T-helper 17 cell (primary cell): Measurements from ENCODE around the gene UPF2. TPM values are rescaled to one million over a fixed set of nuclear protein-coding genes. Genes with fewer than 3 reads are reported as not detected.
"Not testable (repeated sequence)": the region's sequence is repeated elsewhere in the genome, so short reads cannot be mapped to it uniquely, and the experiment has no call there.

ENCODE experiments used
- ATAC-seq: fragments of 150-1000 bp; cut with Tn5 transposase; 2 replicates; pipeline ENCODE4 v1.10.0; 2021; ENCODE audit warnings: mild to moderate bottlenecking, moderate library complexity
- DNase-seq, 3 donors: peaks; one replicate each; pipeline versions ENCODE4 v3.0.0 to v3.0.0-alpha.2; 2020 to 2021
- H3K9me3 ChIP-seq: one replicate; pipeline ENCODE4 v1.7.0; 2013; ENCODE audit warnings: low read length, mild to moderate bottlenecking; ENCODE audit not compliant: control insufficient read depth, poor library complexity, severe bottlenecking
- H3K27ac Mint-ChIP-seq: one replicate; pipeline ENCODE4 v1.8.0; 2022; ENCODE audit warnings: mild to moderate bottlenecking, moderate library complexity, mixed read lengths
- H3K27me3 Mint-ChIP-seq: one replicate; pipeline ENCODE4 v1.8.0; 2022; ENCODE audit warnings: mixed read lengths
- H3K36me3 Mint-ChIP-seq: one replicate; pipeline ENCODE4 v1.8.0; 2022; ENCODE audit warnings: low read depth, mixed read lengths
- H3K4me1 Mint-ChIP-seq: one replicate; pipeline ENCODE4 v1.8.0; 2022; ENCODE audit warnings: mild to moderate bottlenecking, mixed read lengths
- H3K4me3 Mint-ChIP-seq: one replicate; pipeline ENCODE4 v1.8.0; 2022; ENCODE audit warnings: mild to moderate bottlenecking, moderate library complexity, mixed read lengths
- total RNA-seq, 4 donors: library from RNA in 2 of 4; stranded (reverse) in 2 of 4; gene quantifications; one replicate each; pipeline ENCODE4 v1.2.3 and lab custom pipeline; 2022 to 2026

The UPF2 gene, protein sequence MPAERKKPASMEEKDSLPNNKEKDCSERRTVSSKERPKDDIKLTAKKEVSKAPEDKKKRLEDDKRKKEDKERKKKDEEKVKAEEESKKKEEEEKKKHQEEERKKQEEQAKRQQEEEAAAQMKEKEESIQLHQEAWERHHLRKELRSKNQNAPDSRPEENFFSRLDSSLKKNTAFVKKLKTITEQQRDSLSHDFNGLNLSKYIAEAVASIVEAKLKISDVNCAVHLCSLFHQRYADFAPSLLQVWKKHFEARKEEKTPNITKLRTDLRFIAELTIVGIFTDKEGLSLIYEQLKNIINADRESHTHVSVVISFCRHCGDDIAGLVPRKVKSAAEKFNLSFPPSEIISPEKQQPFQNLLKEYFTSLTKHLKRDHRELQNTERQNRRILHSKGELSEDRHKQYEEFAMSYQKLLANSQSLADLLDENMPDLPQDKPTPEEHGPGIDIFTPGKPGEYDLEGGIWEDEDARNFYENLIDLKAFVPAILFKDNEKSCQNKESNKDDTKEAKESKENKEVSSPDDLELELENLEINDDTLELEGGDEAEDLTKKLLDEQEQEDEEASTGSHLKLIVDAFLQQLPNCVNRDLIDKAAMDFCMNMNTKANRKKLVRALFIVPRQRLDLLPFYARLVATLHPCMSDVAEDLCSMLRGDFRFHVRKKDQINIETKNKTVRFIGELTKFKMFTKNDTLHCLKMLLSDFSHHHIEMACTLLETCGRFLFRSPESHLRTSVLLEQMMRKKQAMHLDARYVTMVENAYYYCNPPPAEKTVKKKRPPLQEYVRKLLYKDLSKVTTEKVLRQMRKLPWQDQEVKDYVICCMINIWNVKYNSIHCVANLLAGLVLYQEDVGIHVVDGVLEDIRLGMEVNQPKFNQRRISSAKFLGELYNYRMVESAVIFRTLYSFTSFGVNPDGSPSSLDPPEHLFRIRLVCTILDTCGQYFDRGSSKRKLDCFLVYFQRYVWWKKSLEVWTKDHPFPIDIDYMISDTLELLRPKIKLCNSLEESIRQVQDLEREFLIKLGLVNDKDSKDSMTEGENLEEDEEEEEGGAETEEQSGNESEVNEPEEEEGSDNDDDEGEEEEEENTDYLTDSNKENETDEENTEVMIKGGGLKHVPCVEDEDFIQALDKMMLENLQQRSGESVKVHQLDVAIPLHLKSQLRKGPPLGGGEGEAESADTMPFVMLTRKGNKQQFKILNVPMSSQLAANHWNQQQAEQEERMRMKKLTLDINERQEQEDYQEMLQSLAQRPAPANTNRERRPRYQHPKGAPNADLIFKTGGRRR
- total RNA-seq (10 to 100 TPM; 21.5 to 24.7 TPM), total RNA-seq (lab: John Stamatoyannopoulos, UW) (88.0 to 127 reads per million in 2 donors)

DNA sequence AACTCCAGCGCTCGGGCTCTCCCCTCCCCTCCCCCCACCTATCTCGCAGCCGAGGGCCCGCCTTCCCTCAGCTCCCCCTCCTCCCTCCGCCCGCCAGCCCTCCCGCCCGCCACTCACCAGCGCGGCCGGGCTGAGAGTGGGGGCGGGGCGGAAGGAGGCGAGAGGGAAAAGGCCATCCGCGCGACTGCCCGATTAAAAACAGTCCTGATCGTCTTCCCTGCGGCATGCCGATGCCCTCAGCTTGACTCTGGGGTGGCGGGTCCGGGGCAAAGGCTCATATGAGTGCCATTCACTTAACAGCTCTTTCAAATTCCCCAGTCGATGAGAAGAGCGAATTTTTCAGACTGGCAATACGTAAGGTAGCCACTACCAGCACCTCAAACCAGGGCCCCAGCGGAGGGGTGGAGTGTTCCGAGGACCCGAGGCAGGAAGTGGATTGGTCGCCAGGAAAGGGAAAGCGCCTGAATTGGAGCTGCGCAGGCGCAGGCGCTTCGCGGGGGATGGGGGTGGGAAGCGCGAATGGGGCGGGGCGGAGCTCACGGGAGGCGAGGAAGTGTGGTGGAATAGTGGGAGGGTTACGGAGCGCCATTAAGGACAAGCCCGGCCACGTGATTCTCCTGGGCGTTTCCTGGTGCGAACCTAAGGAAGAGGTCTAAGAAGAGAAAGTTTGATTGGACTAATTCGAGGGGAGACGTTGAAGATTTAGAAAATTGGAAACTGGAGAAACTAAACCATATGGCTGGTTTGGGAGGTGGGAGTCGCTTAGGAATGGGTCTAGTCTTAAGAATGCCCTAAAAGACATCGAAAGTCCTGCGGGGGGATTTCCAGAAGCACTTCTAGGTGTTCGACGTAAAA, at the start of gene UPF2:
Gene UPF2, minus strand, starts transcription at position 13 of the 855 bp plus-strand sequence. CDS start 7,386 bp downstream, outside the sequence.
- H3K4me1 Mint-ChIP-seq, result peaks cover 22% of the 10 kb centered on the region
- ATAC-seq (peak; percentile 90), DNase-seq (peak; percentile 91 to 98 (median 96))
- peaks cover 6% of the 10 kb centered on the region for H3K36me3 Mint-ChIP-seq
- no peaks in the 10 kb centered on the region for H3K27me3 Mint-ChIP-seq
- H3K27ac Mint-ChIP-seq, result peak within 1 kb of the TSS; percentile 99
- no peaks in the 10 kb centered on the region for H3K9me3 ChIP-seq
- peak within 1 kb of the TSS; percentile 99 for H3K4me3 Mint-ChIP-seq

DNA sequence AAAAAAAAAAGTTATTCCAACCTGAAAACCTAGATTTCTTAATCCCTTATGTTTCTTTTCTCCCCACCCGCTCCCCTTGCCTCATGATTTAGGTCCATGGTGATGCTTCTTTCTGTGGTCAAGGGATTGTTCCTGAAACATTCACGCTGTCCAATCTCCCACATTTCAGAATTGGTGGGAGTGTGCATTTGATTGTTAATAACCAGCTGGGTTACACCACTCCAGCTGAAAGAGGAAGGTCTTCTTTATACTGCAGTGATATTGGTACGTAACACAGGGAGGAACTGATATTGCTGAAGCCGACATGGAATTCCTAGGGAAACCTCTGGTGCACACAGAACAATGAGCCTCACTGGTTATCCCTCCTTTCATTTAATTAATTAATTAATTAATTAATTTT, 48.8 kb upstream of the UPF2 start:
- no peaks in the 10 kb centered on the region for H3K9me3 ChIP-seq
- peaks cover 8% of the 10 kb centered on the region for H3K36me3 Mint-ChIP-seq
- no peak for DNase-seq
- no peak overlapping the region for H3K4me3 Mint-ChIP-seq
- no peaks in the 10 kb centered on the region for H3K27me3 Mint-ChIP-seq
- no peaks in the 10 kb centered on the region for H3K4me1 Mint-ChIP-seq
- no peak overlapping the region for H3K27ac Mint-ChIP-seq
- no peak for ATAC-seq

DNA sequence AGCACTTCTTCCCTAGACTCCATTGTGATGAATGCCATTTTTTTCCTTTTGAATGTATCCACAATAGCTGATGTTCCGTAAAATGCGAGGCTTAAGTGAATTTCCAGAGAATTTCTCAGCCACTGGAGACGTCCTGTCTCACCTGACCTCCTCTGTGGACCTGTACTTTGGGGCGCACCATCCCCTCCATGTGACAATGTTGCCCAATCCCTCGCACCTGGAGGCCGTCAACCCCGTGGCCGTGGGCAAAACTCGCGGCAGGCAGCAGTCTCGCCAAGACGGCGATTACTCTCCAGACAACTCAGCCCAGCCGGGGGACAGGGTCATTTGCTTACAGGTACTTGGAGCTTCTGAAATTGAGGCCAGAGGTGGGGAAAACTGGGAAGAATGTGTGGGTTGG, 46.3 kb upstream of the UPF2 start:
- no peak for ATAC-seq
- Mint-ChIP-seq H3K27ac (no peak overlapping the region), H3K36me3 (peaks cover 6% of the 10 kb centered on the region)

DNA sequence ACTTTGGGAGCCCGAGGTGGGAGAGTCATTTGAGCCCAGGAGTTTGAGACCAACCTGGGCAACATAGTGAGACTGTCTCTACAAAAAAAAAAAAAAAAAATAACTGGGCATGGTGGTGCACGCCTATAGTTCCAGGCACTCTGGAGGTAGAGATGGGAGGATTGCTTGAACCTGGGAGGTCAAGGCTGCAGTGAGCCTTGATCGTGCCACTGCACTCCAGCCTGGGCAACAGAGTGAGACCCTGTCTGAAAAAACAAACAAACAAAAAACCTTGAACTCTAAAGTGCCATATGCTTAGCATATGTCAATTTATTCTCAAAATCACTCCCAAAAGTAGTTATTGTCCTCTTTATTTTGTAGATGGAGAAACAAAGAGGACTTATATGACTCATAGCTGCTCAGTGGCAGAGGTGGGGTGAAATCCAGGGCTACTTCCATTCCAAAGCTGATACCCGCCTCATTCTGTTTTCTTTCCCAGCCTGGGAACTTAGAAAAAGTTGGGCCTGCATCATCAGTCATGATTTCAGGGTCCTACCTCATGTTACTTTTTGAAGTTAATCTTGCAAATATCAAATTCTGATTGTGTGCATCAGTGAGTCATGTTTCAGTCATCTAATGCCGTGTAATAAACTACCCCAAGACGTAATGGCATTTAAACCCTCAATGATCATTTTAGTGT, 39.4 kb upstream of the UPF2 start:
- Mint-ChIP-seq H3K4me3 (no peak overlapping the region), H3K27me3 (no peaks in the 10 kb centered on the region), H3K27ac (no peak overlapping the region), H3K36me3 (no peaks in the 10 kb centered on the region), H3K4me1 (no peaks in the 10 kb centered on the region)
- no peaks in the 10 kb centered on the region for H3K9me3 ChIP-seq
- DNase-seq, result no peak
- ATAC-seq, result no peak

More for the DNA sequence above, 46.3 kb upstream of the UPF2 start:
- Mint-ChIP-seq H3K4me3 (no peak overlapping the region), H3K27me3 (no peaks in the 10 kb centered on the region), H3K4me1 (no peaks in the 10 kb centered on the region)
- no peak for DNase-seq
- no peaks in the 10 kb centered on the region for H3K9me3 ChIP-seq

DNA sequence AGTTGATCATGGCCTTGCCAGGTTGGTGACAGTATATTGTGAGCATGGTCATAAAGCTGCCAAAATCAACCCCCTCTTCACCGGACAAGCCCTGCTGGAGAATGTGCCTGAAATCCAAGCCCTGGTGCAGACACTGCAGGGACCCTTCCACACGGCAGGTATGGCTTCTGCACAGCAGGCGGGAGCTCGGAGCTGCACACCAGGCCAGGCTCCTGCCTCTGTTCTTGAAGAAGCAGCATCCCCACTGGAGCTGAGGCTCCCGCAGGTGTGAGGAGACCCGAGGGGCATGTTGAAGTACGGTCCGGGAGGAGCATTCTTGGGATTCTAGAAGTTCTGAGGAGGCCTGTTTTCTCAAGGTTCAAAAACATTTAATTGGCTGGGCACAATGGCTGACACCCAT, 38.9 kb upstream of the UPF2 start:
- Mint-ChIP-seq H3K36me3 (no peaks in the 10 kb centered on the region), H3K27me3 (no peaks in the 10 kb centered on the region), H3K4me1 (no peaks in the 10 kb centered on the region), H3K27ac (no peak overlapping the region), H3K4me3 (no peak overlapping the region)
- H3K9me3 ChIP-seq, result no peaks in the 10 kb centered on the region
- ATAC-seq (no peak), DNase-seq (no peak)

DNA sequence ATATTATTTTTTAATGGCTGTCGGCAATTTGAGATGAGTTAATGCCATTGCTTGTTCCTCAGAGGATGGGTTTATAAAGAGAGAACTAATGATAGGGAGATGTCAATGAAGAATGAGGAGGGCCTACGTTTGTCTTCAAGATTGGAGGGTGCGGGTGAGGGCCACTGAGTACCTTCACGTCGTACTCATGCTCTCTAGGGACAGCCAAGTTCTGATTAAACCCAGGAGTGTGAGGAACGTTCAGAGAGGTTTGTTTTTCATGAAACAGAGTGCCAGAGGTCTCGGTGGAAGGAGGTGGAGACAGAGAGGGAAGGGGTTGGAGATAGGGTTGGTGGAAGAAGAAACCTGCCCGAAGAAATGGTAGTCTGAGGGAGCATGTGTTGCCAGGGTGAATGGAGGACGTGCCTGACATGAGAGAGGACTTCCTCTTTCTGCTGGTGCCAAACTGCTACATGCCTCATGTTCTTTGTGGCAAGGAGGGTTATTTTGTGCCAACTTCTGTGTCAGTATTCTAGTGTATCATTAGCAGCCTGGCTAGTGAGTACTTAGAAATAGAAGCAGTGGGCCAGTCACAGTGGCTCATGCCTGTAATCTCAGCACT, 35.1 kb upstream of the UPF2 start:
- Mint-ChIP-seq H3K36me3 (no peaks in the 10 kb centered on the region), H3K27ac (no peak overlapping the region), H3K4me1 (peaks cover 2% of the 10 kb centered on the region), H3K27me3 (no peaks in the 10 kb centered on the region), H3K4me3 (no peak overlapping the region)
- DNase-seq, result no peak
- ATAC-seq, result no peak
- H3K9me3 ChIP-seq, result no peaks in the 10 kb centered on the region

DNA sequence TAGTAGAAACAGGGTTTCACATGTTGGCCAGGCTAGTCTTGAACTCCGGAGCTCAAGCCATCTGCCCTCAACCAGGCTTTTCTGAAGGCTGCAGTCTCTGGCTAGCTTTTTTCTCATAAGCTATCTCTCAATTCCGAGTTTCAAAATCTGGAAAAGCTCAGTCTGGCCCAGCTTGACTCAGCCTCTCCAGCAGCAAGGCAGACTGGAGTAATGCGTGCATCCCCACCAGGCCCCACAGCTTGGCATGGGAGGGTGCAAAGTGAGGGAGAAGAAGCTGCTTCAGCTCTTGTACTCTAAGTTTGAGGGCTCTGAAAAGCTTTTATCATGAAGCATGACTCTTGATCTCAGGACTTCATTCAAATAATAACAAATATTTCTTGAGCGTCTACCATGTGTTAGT, 30.9 kb upstream of the UPF2 start:
- no peak for DNase-seq
- no peak for ATAC-seq
- H3K4me1 Mint-ChIP-seq, result peaks cover 7% of the 10 kb centered on the region
- no peaks in the 10 kb centered on the region for H3K36me3 Mint-ChIP-seq
- no peaks in the 10 kb centered on the region for H3K27me3 Mint-ChIP-seq
- no peak overlapping the region for H3K4me3 Mint-ChIP-seq
- no peak overlapping the region for H3K27ac Mint-ChIP-seq
- no peaks in the 10 kb centered on the region for H3K9me3 ChIP-seq

DNA sequence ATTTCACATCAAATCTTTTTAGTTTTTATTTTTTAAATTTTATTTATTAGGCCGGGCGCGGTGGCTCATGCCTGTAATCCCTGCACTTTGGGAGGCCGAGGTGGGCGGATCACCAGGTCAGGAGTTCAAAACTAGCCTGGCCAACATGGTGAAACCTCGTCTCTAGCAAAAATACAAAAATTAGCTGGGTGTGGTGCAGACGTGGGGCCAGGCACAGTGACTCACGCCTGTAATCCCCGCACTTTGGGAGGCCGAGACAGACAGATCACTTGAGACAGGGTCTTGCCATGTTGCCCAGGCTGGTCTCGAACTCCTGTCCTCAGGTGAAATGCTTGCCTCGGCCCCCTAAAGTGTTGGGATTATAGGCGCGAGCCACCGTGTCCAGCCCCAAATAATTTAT, 28.8 kb upstream of the UPF2 start:
- H3K4me3 Mint-ChIP-seq, ATAC-seq, H3K36me3 Mint-ChIP-seq, DNase-seq, H3K27ac Mint-ChIP-seq, H3K27me3 Mint-ChIP-seq, H3K9me3 ChIP-seq: not testable (repeated sequence)
- peaks cover 10% of the 10 kb centered on the region for H3K4me1 Mint-ChIP-seq

DNA sequence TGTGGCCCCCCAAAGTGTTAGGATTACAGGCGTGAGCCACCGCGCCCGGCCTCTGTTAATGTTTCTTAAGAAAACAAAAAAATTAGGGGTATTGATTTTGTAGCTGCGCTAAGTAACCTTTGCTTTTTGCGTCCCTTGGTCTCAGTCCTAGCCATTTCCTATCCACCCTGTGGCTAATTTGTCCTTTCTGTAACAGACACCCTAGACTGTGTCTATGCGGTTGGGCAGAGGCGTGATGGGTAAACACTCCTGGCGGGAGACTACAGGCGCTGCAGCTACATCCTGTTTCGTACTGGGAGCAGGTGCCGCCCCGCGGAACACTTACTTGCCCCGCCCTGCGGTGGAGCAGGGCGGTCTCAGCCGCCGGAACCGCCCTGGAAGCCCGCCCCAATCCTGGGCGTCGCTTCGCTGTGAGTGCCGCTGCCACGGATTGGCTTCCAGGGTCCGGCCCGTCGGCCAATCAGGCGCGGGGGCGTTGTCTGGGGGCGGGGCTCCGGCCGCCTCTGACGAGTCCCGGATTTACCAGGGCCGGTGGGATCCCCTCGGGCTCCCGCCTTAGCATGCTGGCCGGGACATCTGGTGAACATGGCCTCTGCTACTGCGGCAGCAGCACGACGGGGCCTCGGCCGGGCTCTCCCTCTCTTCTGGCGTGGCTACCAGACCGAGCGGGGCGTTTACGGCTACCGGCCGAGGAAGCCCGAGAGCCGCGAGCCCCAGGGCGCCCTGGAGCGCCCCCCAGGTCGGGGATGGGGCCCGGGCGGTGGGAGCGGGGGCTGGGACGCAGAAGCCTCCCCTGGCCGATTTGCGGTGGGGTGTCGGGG, 26.1 kb upstream of the UPF2 start, which contains the start of gene DHTKD1:
Gene DHTKD1, plus strand, starts transcription at position 506 of the 821 bp plus-strand sequence. Its CDS starts 80 bp downstream, at position 586.
- Mint-ChIP-seq H3K4me3 (peak within 1 kb of the TSS; percentile 87), H3K27ac (peak within 1 kb of the TSS; percentile 88), H3K4me1 (peaks cover 8% of the 10 kb centered on the region), H3K27me3 (no peaks in the 10 kb centered on the region), H3K36me3 (no peaks in the 10 kb centered on the region)
- peak; percentile 98 to 99 (median 98) for DNase-seq
- no peaks in the 10 kb centered on the region for H3K9me3 ChIP-seq
- peak; percentile 99 for ATAC-seq

DNA sequence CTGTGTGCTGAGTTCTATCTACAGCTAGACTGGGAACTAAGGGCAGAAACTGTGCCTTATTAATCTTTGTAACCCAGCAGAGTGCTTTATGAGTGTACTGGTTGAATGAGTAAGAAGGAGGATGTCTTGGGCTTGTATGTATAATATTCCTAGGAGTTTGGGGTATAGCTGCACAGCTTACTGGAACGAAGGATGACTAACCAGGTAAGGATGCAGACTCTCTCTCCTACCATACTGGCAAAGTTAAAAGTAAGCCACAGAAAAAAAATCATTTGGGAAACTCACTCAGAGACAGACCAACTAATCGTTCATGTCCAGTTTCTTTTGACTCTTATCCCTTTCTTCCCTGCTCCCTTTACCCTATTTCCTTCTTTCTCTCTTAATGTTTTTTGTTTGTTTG, 24.7 kb upstream of the UPF2 start:
- no peaks in the 10 kb centered on the region for H3K9me3 ChIP-seq
- peaks cover 8% of the 10 kb centered on the region for H3K4me1 Mint-ChIP-seq
- ATAC-seq (no peak), DNase-seq (no peak)
- H3K27me3 Mint-ChIP-seq, result no peaks in the 10 kb centered on the region
- H3K4me3 Mint-ChIP-seq, result peak overlapping the region; percentile 19
- H3K27ac Mint-ChIP-seq, result no peak overlapping the region
- H3K36me3 Mint-ChIP-seq, result no peaks in the 10 kb centered on the region

DNA sequence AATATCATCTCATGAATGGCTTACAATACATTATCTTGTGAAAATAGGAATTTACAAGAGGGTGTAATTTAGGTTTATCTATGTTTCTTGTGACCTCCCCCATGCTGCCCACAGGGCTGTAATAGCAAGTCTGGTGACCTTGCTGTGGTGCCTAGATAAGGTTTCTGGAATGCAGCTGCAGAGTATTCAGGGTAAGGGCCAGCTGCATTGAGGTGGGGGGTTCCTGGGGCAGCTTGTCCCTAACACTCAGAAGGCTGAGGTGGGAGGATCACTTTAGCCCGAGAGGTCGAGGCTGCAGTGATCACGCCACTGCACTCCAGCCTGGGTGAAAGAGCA, 20.8 kb upstream of the UPF2 start:
- no peaks in the 10 kb centered on the region for H3K27me3 Mint-ChIP-seq
- H3K36me3 Mint-ChIP-seq, result no peaks in the 10 kb centered on the region
- H3K9me3 ChIP-seq, result no peaks in the 10 kb centered on the region
- H3K4me3 Mint-ChIP-seq, result no peak overlapping the region
- peaks cover 3% of the 10 kb centered on the region for H3K4me1 Mint-ChIP-seq
- no peak for ATAC-seq
- no peak overlapping the region for H3K27ac Mint-ChIP-seq
- no peak for DNase-seq
